Measurements from ENCODE around the gene PODXL. TPM values are rescaled to one million over a fixed set of nuclear protein-coding genes. Genes with fewer than 3 reads are reported as not detected.
A peak's percentile ranks its signal among the peaks of the same experiment; 100 is the strongest.

Gene PODXL
- total RNA-seq, 1 experiment from 2014 or later: 37.5 TPM

- DNase-seq (ENCODE audit: low read depth, low spot score) (no peak), ATAC-seq (peak; percentile 35; the same call in 1 of the 2 replicates)
- CTCF ChIA-PET: interaction anchor here (0.8 to 2.7 kb wide), 13 partner anchors 8 to 478 kb away, joined by 3 to 19 read pairs (median 5); no protein-coding TSS in a partner anchor
- RAD21 ChIA-PET (ENCODE audit: low non-redundant PET in 1 of 2, low total read pairs in 2 of 2, uncharacterized antibody in 2 of 2, unreplicated experiment in 2 of 2): interaction anchor here in 1 of 2 experiments (1.5 kb wide), 1 partner anchor 108 kb away, joined by 3 read pairs; no protein-coding TSS in a partner anchor
- POLR2A ChIA-PET: interaction anchor here (1.2 kb wide), 1 partner anchor 20 kb away, joined by 3 read pairs; no protein-coding TSS in a partner anchor
- Histone ChIP-seq H4K20me1 (ENCODE audit: insufficient read depth) (no peaks in the 10 kb centered on the region), H3K4me3 (replicated peaks in 1 of 2; ENCODE audit: low read depth in 1 of 2, low read length in 2 of 2) (no peak overlapping the region), H3K27ac (ENCODE audit: low read depth, low read length) (no peak overlapping the region), H3K79me2 (ENCODE audit: insufficient read depth, low read length) (peaks cover 46% of the 10 kb centered on the region), H3K9me2 (ENCODE audit: insufficient read depth) (no peaks in the 10 kb centered on the region), H3K9ac (ENCODE audit: low read length) (no peak overlapping the region), H3K4me1 (ENCODE audit: control insufficient read depth in 1 of 2, insufficient read depth in 2 of 2, low read length in 2 of 2) (peaks cover 56 to 62% of the 10 kb centered on the region in 2 experiments), H3K4me2 (ENCODE audit: low read length) (peak overlapping the region; percentile 52), H2AFZ (ENCODE audit: low read depth, low read length, poor library complexity, severe bottlenecking) (no peak overlapping the region), H3K9me3 (ENCODE audit: control insufficient read depth in 1 of 2, insufficient read depth in 1 of 2, low read depth in 1 of 2, low read length in 2 of 2) (no peaks in the 10 kb centered on the region), H3K27me3 (ENCODE audit: insufficient read depth, low read length) (no peaks in the 10 kb centered on the region), H3K36me3 (ENCODE audit: control insufficient read depth in 1 of 2, insufficient read depth in 2 of 2, low read length in 2 of 2) (no peaks in the 10 kb centered on the region)
- no TSS peak for BruUV-seq (replicated peaks)
- intact Hi-C loops (cut with micrococcal nuclease): loop anchor here (1.0 kb wide), 1 partner anchor 108 kb away; no protein-coding TSS in a partner anchor
- TF ChIP-seq JUND (IDR thresholded peaks at IDR 0.05) (no peak), POLR2AphosphoS5 (IDR thresholded peaks at IDR 0.05; ENCODE audit: low read depth, low read length) (no peak), EZH2 (IDR thresholded peaks at IDR 0.05) (no peak), CEBPB (IDR thresholded peaks at IDR 0.05; ENCODE audit: low read depth) (no peak), SP1 (IDR thresholded peaks at IDR 0.05; ENCODE audit: low read depth) (no peak), EZH2phosphoT487 (IDR thresholded peaks at IDR 0.05; ENCODE audit: borderline replicate concordance) (no peak), ZFX (IDR thresholded peaks at IDR 0.05) (no peak), RAD21 (IDR thresholded peaks at IDR 0.05; ENCODE audit: low read depth) (no peak), ELF1 (IDR thresholded peaks at IDR 0.05; ENCODE audit: borderline replicate concordance, low read depth) (no peak), POLR2A (IDR thresholded peaks at IDR 0.05; ENCODE audit: borderline replicate concordance, extremely low read depth, insufficient read depth, insufficient read length) (no peak), REST (IDR thresholded peaks at IDR 0.05; ENCODE audit: low read depth) (no peak), TCF7L2 (IDR thresholded peaks at IDR 0.05; ENCODE audit: borderline replicate concordance, extremely low read depth, insufficient read depth, insufficient read length) (no peak), MAX (IDR thresholded peaks at IDR 0.05) (no peak), ZBTB33 (IDR thresholded peaks at IDR 0.05; ENCODE audit: extremely low read depth, insufficient replicate concordance, low read length) (no peak), SRF (IDR thresholded peaks at IDR 0.05; ENCODE audit: low read depth) (no peak), ATF3 (IDR thresholded peaks at IDR 0.05) (no peak), CBX3 (IDR thresholded peaks at IDR 0.05; ENCODE audit: low read depth) (no peak)
Observed at GRCh38 chr7:131546126-131546525, 10.3 kb downstream of the PODXL start.

All from HCT116 (cell line).